Activated naive CD4-positive, alpha-beta T cell treated with anti-CD3 and anti-CD28 coated beads for 36 hours (primary cell): ENCODE results near the gene TMEM191B. TPM values are rescaled to one million over a fixed set of nuclear protein-coding genes. Genes with fewer than 3 reads are reported as not detected.
"Not testable (repeated sequence)": the region's sequence is repeated elsewhere in the genome, so short reads cannot be mapped to it uniquely, and the experiment has no call there.

Source experiments
- CTCF ChIA-PET: fragments of 350-600 bp; sonication (Branson Sonifier 250); formaldehyde crosslinking; loops from one replicate; lab custom pipeline; 2021; ENCODE audit warnings: antibody characterized with exemption; lab: Charles Lee
- DNase-seq: peaks from one replicate; pipeline ENCODE4 v3.0.0-alpha.2; 2020
- H3K27ac Mint-ChIP-seq: one replicate; pipeline ENCODE4 v1.8.0; 2021; ENCODE audit warnings: mild to moderate bottlenecking, mixed read lengths
- H3K27me3 Mint-ChIP-seq: one replicate; pipeline ENCODE4 v1.8.0; 2021; ENCODE audit warnings: low read depth, mixed read lengths
- H3K36me3 Mint-ChIP-seq: one replicate; pipeline ENCODE4 v1.8.0; 2021; ENCODE audit warnings: low read depth, mixed read lengths
- H3K4me1 Mint-ChIP-seq: one replicate; pipeline ENCODE4 v1.8.0; 2021; ENCODE audit warnings: low read depth, mixed read lengths
- H3K4me3 Mint-ChIP-seq: one replicate; pipeline ENCODE4 v1.8.0; 2021; ENCODE audit warnings: mild to moderate bottlenecking, moderate library complexity, mixed read lengths
- H3K9me3 Mint-ChIP-seq: one replicate; pipeline ENCODE4 v1.8.0; 2021; ENCODE audit warnings: mixed read lengths
- intact Hi-C: fragments of 100-400 bp; cut with micrococcal nuclease; formaldehyde crosslinking; loops from one replicate; pipeline ENCODE4 v1.15.1; 2023
- total RNA-seq, 2 experiments: library from RNA; stranded (reverse); gene quantifications; one replicate each; pipeline ENCODE4 v1.2.3, GENCODE V29; 2021

The TMEM191B gene
- total RNA-seq, 2 experiments from 2014 or later: not detected

GRCh38 chr22:18573483-18574164 is 46.0 kb downstream of the TMEM191B start:
- H3K4me1 Mint-ChIP-seq, intact Hi-C loops, CTCF ChIA-PET, H3K4me3 Mint-ChIP-seq, H3K36me3 Mint-ChIP-seq, H3K9me3 Mint-ChIP-seq, H3K27ac Mint-ChIP-seq, H3K27me3 Mint-ChIP-seq, DNase-seq: not testable (repeated sequence)

GRCh38 chr22:18574555-18574954 is 47.0 kb downstream of the TMEM191B start:
- H3K36me3 Mint-ChIP-seq, H3K4me1 Mint-ChIP-seq, DNase-seq, intact Hi-C loops, H3K27me3 Mint-ChIP-seq, H3K4me3 Mint-ChIP-seq, CTCF ChIA-PET, H3K27ac Mint-ChIP-seq, H3K9me3 Mint-ChIP-seq: not testable (repeated sequence)

GRCh38 chr22:18575686-18576085 is 48.1 kb downstream of the TMEM191B start:
- intact Hi-C loops, H3K27ac Mint-ChIP-seq, H3K27me3 Mint-ChIP-seq, H3K9me3 Mint-ChIP-seq, H3K36me3 Mint-ChIP-seq, H3K4me3 Mint-ChIP-seq, DNase-seq, H3K4me1 Mint-ChIP-seq, CTCF ChIA-PET: not testable (repeated sequence)

GRCh38 chr22:18577090-18577818 is 49.7 kb downstream of the TMEM191B start:
- H3K27ac Mint-ChIP-seq, CTCF ChIA-PET, DNase-seq, H3K36me3 Mint-ChIP-seq, H3K4me1 Mint-ChIP-seq, H3K9me3 Mint-ChIP-seq, H3K4me3 Mint-ChIP-seq, intact Hi-C loops, H3K27me3 Mint-ChIP-seq: not testable (repeated sequence)

GRCh38 chr22:18577847-18578246 is 50.2 kb downstream of the TMEM191B start:
- DNase-seq, intact Hi-C loops, H3K4me1 Mint-ChIP-seq, H3K27me3 Mint-ChIP-seq, H3K36me3 Mint-ChIP-seq, CTCF ChIA-PET, H3K27ac Mint-ChIP-seq, H3K9me3 Mint-ChIP-seq, H3K4me3 Mint-ChIP-seq: not testable (repeated sequence)

Other genes with a start within 250 kb of the TMEM191B start
- gene GGTLC3, start 9.6 kb upstream of the TMEM191B start, total RNA-seq: not detected
- under 1 TPM; 0.20 to 0.60 TPM for gene RIMBP3, start 84.1 kb downstream of the TMEM191B start, total RNA-seq